Measurements from ENCODE around the gene PBX4. TPM values are rescaled to one million over a fixed set of nuclear protein-coding genes. Genes with fewer than 3 reads are reported as not detected.

Gene PBX4
- total RNA-seq, 4 donors from 2014 or later = 1.3 to 2.8 (median 1.6) TPM; not detected in 1

DNA sequence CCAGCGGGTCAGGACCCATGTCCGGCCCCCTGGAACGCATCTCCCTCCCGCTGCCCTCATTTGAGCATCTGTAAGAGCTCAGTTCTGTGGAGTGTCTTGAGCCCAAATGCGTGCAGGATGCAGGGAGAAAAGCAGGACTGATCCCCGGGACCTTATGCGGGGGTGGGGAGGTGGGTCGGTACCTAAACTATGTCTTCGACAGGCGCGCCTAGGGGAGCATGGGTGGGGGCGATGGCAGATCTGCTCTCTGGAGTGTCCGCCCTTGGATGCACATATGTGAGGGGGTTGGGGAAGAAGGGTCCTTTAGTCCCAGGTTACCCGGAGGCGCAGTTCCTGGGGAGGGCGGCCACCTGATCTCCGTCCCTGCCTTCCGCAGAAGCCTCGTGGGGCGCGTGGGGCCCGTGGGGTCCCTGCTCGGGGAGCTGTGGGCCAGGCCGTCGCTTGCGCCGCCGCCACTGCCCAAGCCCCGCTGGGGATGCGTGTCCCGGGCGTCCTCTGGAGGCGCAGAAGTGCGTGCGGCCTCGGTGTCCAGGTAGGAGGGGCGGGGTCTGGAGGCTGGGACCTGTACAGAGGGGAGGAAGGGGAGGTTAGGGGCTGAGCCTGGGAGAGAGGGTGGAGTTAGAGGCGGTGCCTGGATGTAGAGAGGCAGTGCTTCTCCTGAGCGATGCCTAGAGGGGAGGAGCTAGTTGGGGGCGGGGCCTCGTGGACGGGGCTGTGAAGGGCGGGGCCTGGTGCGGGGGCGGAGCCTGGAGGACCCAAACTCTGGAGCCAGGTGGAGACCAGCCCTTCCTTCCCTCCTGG, 77.6 kb downstream of the PBX4 start:
- intact Hi-C loops (cut with DNase I; ENCODE audit: low total_unique reads) = no loop called here
- peaks cover 19 to 25% of the 10 kb centered on the region in 2 donors for H3K27me3 ChIP-seq

GRCh38 chr19:19540064-19540714, 78.3 kb downstream of the PBX4 start:
- no peak overlapping the region for H3K27ac ChIP-seq
- H3K27me3 ChIP-seq = peaks cover 19 to 25% of the 10 kb centered on the region in 2 donors
- no peaks in the 10 kb centered on the region for H3K9me3 ChIP-seq
- H3K36me3 ChIP-seq = no peaks in the 10 kb centered on the region
- H3K4me3 ChIP-seq = no peak overlapping the region
- intact Hi-C loops (cut with DNase I; ENCODE audit: low total_unique reads) = no loop called here
- TF ChIP-seq POLR2A (IDR thresholded peaks at IDR 0.05) = no peak
- TF ChIP-seq, protein P1, sequence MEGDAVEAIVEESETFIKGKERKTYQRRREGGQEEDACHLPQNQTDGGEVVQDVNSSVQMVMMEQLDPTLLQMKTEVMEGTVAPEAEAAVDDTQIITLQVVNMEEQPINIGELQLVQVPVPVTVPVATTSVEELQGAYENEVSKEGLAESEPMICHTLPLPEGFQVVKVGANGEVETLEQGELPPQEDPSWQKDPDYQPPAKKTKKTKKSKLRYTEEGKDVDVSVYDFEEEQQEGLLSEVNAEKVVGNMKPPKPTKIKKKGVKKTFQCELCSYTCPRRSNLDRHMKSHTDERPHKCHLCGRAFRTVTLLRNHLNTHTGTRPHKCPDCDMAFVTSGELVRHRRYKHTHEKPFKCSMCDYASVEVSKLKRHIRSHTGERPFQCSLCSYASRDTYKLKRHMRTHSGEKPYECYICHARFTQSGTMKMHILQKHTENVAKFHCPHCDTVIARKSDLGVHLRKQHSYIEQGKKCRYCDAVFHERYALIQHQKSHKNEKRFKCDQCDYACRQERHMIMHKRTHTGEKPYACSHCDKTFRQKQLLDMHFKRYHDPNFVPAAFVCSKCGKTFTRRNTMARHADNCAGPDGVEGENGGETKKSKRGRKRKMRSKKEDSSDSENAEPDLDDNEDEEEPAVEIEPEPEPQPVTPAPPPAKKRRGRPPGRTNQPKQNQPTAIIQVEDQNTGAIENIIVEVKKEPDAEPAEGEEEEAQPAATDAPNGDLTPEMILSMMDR (IDR thresholded peaks at IDR 0.05) = no peak
- peaks cover 0 to 17% of the 10 kb centered on the region in 2 donors for H3K4me1 ChIP-seq
- peak; percentile 33 for DNase-seq

More for the DNA sequence above, 77.6 kb downstream of the PBX4 start:
- Histone ChIP-seq H3K9me3 (no peaks in the 10 kb centered on the region), H3K4me3 (no peak overlapping the region), H3K36me3 (no peaks in the 10 kb centered on the region), H3K27ac (no peak overlapping the region), H3K4me1 (peaks cover 0 to 17% of the 10 kb centered on the region in 2 donors)
- no peak for TF ChIP-seq POLR2A (IDR thresholded peaks at IDR 0.05)
- TF ChIP-seq, protein P1 (IDR thresholded peaks at IDR 0.05) = no peak
- no peak for DNase-seq

DNA sequence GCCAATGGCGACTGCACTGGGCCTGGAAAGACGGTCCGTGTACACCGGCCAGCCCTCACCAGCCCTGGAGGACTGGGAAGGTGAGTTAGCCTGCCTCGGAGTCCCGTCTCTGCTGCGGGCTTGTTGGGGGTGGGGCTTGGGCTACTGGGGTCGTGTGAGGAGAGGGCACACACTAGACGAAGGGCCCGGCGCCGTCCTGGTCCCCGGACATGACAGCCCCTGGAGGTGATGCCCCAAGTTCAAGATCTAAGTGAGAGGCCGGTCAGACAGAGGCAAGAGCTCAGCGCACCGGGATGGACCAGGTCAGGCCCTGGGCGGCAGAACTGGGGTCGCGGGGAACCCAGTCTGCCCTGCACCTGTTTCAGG, 78.8 kb downstream of the PBX4 start:
- intact Hi-C loops (cut with DNase I; ENCODE audit: low total_unique reads) = loop anchor here (10.0 kb wide), 1 partner anchor 105 kb away; the partner anchor contains the start of gene GMIP

DNA sequence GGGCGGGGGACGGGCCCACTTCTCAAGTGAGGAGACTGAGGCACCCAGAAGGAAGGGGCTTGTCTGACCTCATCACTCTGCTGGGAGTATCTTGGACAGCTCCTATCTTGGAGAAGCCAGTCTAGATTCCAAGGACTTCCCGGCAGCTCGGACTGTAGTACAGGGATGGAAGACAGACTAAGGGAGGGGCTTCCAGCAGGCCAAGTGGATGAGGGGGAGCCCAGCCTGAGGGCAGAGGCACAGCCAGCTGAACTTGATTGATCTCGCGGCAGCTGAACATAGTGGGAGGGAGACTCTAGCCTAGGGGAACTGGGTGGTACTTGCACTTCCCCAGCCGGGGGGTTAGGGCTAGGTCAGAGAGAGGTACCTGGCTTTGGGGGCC, 79.7 kb downstream of the PBX4 start:
- H3K27me3 ChIP-seq = peaks cover 19 to 25% of the 10 kb centered on the region in 2 donors
- intact Hi-C loops (cut with DNase I; ENCODE audit: low total_unique reads) = loop anchor here (10.0 kb wide), 1 partner anchor 106 kb away; the partner anchor contains the start of gene GMIP
- TF ChIP-seq POLR2A (IDR thresholded peaks at IDR 0.05) = no peak
- TF ChIP-seq, protein P1 (IDR thresholded peaks at IDR 0.05) = no peak

More for the DNA sequence above, 78.8 kb downstream of the PBX4 start:
- H3K4me3 ChIP-seq = no peak overlapping the region
- H3K36me3 ChIP-seq = no peaks in the 10 kb centered on the region
- peaks cover 19 to 25% of the 10 kb centered on the region in 2 donors for H3K27me3 ChIP-seq
- H3K9me3 ChIP-seq = no peaks in the 10 kb centered on the region
- no peak for DNase-seq
- peaks cover 0 to 17% of the 10 kb centered on the region in 2 donors for H3K4me1 ChIP-seq
- TF ChIP-seq, protein P1 (IDR thresholded peaks at IDR 0.05) = no peak
- no peak overlapping the region for H3K27ac ChIP-seq

More for the DNA sequence above, 79.7 kb downstream of the PBX4 start:
- peaks cover 0 to 17% of the 10 kb centered on the region in 2 donors for H3K4me1 ChIP-seq
- no peak for DNase-seq
- H3K4me3 ChIP-seq = no peak overlapping the region
- no peak overlapping the region for H3K27ac ChIP-seq
- no peaks in the 10 kb centered on the region for H3K36me3 ChIP-seq
- no peaks in the 10 kb centered on the region for H3K9me3 ChIP-seq

All from uterus (tissue), 4 donors.